ENCODE data around the gene CRYZL1. TPM values are rescaled to one million over a fixed set of nuclear protein-coding genes. Genes with fewer than 3 reads are reported as not detected.

Gene CRYZL1
- total RNA-seq, 1 donor from 2014 or later: 22.3 TPM

GRCh38 chr21:33542640-33543504, 98.7 kb downstream of the CRYZL1 start, which contains the start of gene SON:
Gene SON, plus strand, starts transcription at chr21:33543038. Its CDS starts 55 bp downstream, at chr21:33543093.
- DNase-seq (ENCODE audit: extremely low read depth, low read depth, low spot score): peak; percentile 77

- DNase-seq (ENCODE audit: extremely low read depth, low read depth, low spot score): no peak
Observed at GRCh38 chr21:33541756-33542639, 99.5 kb downstream of the CRYZL1 start, which contains the start of gene GART. Gene GART, minus strand, starts transcription at chr21:33542117. Its CDS starts 2,802 bp downstream, at chr21:33539315.

GRCh38 chr21:33541105-33541711, 100.3 kb downstream of the CRYZL1 start:
- no peak for DNase-seq (ENCODE audit: extremely low read depth, low read depth, low spot score)

GRCh38 chr21:33540711-33541104, 100.8 kb downstream of the CRYZL1 start:
- no peak for DNase-seq (ENCODE audit: extremely low read depth, low read depth, low spot score)

GRCh38 chr21:33539616-33540015, 101.9 kb downstream of the CRYZL1 start:
- no peak for DNase-seq (ENCODE audit: extremely low read depth, low read depth, low spot score)

Other genes starting within 250 kb of the CRYZL1 start
- gene IFNGR2, start 238.3 kb downstream of the CRYZL1 start, total RNA-seq: 85.6 and 91.9 TPM in 2 replicates
- gene TMEM50B, start 161.8 kb downstream of the CRYZL1 start, total RNA-seq: 26.7 and 43.2 TPM in 2 replicates
- 0.24 and 1.8 TPM in 2 replicates for gene DNAJC28, start 150.0 kb downstream of the CRYZL1 start, total RNA-seq
- 52.3 and 89.7 TPM in 2 replicates for gene GART, start 99.6 kb downstream of the CRYZL1 start, total RNA-seq
- gene SON, start 98.7 kb downstream of the CRYZL1 start, total RNA-seq: 162 and 208 TPM in 2 replicates
- 13.0 and 17.7 TPM in 2 replicates for gene DONSON, start 53.1 kb downstream of the CRYZL1 start, total RNA-seq
- 44.3 and 47.9 TPM in 2 replicates for gene ITSN1, start 760 bp upstream of the CRYZL1 start, total RNA-seq